SH-SY5Y (cell line): Measurements from ENCODE around the gene GMDS.

ENCODE experiments used
- GATA2 ChIP-seq: IDR thresholded peaks from 2 replicates; pipeline ENCODE4 v1.6.1; 2011; ENCODE audit warnings: mild to moderate bottlenecking, low read depth, low read length
- GATA3 ChIP-seq: IDR thresholded peaks from 2 replicates; pipeline ENCODE4 v1.6.1; 2011; ENCODE audit warnings: low read depth, mild to moderate bottlenecking, low read length, moderate library complexity

Gene GMDS

DNA sequence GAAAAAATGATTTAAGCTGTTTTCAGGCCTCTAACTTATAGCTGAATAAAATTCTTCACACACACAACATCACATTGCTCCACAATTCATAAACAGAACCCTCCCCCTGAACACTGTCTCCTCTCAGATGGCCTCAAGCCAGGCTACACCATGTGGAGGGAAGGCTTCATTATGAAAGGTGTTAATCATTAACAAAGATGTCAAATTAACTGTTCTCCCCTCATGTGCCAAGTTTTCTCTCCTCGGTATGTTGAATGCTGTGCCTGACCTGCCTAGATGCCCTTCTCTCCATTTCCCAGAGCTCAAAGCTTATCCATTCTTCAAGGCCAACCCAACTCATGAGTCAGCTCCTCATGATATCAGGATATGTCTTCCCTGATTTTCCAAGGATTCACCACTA is 210.4 kb downstream of the GMDS start:
- TF ChIP-seq GATA2 = no peak
- TF ChIP-seq GATA3 = no peak

- no peak for TF ChIP-seq GATA2
- no peak for TF ChIP-seq GATA3
Observed at GRCh38 chr6:2034256-2034655, 211.1 kb downstream of the GMDS start.

- no peak for TF ChIP-seq GATA2
- no peak for TF ChIP-seq GATA3
Observed at GRCh38 chr6:2033544-2033943, 211.9 kb downstream of the GMDS start.

DNA sequence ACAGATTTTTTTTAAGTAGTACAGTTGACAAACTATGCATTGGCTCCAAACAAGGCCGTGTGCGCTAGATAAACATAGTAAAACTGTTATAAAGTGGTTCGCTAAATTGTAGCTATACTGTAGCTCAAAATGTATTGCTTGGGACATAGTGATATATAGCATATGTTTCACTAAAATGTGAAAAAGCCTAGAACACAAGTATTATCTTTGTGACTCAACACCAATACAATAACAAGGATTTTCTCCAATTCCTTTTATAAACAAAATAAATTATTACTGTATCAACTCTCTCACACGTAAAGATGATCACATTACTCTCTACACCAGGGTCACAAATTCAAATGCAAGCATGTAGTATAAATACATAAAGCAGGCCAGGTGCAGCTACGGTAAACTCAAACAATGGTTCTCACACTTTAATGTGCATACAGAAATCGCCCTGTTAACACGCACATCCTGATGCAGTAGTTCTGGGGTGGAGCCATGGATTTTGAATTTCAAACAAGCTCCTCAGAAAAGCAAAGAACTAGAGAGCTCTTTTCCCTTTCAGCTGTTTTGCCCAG is 214.6 kb downstream of the GMDS start:
- TF ChIP-seq GATA2 (no peak), GATA3 (no peak)

DNA sequence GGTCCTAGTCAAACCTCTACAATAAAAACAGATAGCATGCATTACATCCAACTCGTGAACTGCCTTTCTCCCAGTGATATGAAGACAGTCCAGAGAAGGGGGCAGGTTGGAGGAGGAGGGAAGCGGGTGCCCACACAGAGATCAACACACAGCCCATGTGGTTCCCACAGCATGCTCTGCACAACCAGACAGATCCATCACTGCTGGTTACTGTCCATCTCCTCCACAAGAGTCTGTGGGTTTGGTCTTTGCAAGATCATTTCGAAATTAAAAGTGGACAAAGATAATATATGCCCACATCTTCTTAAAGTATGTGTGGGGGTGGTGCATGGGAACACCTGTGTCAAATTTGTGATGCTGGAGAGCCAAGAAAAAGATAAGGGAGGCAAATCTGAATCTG is 215.5 kb downstream of the GMDS start:
- TF ChIP-seq GATA3 (no peak), GATA2 (no peak)

DNA sequence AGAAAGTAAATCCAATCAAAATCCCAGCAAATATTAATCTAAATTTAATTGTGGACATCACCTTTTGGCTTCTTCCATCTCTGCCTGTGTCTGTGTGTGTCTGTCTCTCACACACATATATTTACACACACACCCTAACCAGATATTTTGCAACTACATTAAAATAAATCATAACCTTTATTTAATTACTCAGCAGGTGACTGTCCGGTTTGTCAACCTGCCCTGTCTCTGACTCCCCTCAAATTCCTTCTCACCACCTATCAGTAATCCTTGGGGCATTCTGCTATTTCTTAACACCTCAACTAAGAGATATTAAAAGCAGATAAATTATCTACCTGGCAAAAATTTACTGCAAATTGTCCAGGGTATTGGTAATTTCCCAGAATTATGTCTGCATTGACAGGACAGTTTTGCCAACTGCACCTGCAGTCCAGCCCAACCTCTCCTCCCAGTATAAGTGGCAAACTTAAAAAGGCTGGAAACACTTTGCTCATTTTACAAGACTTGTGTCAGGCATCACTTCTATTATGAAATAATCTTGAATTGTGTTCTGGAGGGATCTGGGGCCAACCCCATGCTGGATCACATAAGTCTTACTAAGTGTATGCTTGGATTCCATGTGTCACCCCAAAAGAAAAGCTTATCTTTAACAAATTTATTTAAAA is 216.1 kb downstream of the GMDS start:
- TF ChIP-seq GATA2 = no peak

GRCh38 chr6:2028457-2029038 is 216.9 kb downstream of the GMDS start:
- no peak for TF ChIP-seq GATA3
- TF ChIP-seq GATA2 = no peak

DNA sequence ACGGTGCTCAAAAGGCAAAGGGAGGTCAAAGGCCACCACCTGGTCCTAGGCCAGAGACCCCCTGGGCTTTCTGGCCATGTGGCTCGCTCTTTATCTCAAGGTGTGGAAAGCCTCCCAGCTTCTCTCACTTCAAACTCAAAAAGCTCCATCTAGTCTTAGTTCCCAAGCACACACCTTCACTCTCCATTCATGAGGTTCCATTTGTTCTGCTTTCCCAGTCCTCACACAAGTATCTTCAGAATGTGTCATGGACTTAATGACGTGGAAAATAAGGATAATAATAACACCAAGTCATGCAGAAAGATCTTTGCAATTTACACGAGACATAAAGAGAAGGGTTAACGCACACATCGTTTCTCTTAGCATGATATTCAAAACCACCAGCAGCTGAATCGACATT is 219.3 kb downstream of the GMDS start:
- no peak for TF ChIP-seq GATA2
- TF ChIP-seq GATA3 = no peak

GRCh38 chr6:2021713-2022125 is 223.7 kb downstream of the GMDS start:
- no peak for TF ChIP-seq GATA3
- TF ChIP-seq GATA2 = no peak

DNA sequence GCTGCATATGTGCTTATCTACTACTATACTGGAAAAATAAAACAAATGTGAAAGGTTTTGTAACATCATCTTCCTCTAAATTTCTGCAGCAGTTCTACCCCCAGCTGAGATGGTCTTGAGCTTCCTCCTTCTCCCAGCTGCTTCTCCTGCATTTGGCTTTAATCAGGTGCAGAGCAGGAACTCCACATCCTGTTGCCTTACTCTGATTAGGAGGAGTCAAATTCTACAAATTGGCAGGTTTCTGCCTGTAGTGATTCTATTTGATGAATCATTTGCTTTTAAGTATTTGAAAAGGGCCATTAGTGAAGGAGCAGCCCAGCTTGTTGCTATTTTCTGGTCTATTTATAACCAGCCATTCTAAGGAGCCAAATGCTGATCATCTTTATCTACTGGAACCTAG is 224.5 kb downstream of the GMDS start:
- no peak for TF ChIP-seq GATA2
- no peak for TF ChIP-seq GATA3

DNA sequence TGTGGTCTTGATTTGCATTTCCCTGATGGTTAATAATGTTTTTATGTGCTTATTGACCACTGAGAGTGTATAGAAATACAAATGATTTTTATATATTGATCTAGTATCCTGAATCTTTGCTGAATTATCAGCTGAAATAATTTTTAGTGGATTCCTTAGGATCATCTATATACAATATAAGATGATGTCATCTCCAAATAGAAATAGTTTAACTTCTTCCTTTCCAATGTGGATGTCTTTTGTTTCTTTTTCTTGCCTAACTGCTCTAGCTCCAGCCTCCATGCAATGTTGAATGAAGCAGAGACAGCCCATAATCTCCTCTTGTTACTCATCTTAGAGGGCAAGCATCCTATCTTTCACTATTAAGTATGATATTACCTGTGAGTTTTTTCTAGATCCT is 226.4 kb downstream of the GMDS start:
- no peak for TF ChIP-seq GATA3
- no peak for TF ChIP-seq GATA2

GRCh38 chr6:2016040-2016439 is 229.4 kb downstream of the GMDS start:
- TF ChIP-seq GATA2 = no peak
- no peak for TF ChIP-seq GATA3

GRCh38 chr6:2008383-2008976 is 236.9 kb downstream of the GMDS start:
- TF ChIP-seq GATA2 (no peak), GATA3 (no peak)

GRCh38 chr6:2007165-2007564 is 238.2 kb downstream of the GMDS start:
- TF ChIP-seq GATA2 = no peak
- no peak for TF ChIP-seq GATA3

GRCh38 chr6:2004888-2005287 is 240.5 kb downstream of the GMDS start:
- TF ChIP-seq GATA2 = no peak
- TF ChIP-seq GATA3 = no peak

DNA sequence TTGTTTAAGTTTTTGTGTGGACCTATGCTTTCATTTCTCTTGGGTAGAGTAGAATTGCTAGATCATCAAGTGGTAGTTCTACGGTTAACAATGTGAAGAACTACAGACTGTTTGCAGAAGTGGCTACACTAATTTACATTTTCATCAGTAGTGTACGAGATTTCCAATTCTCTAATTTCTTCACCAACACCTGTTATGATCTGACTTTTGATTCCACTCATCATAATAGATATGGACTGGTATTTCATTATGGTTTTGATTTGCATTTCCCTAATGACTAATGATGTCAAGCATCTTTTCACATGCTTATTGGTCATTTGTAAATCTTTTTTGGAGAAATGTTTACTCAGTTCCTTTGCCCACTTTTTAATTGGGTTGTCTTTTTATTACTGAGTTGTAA is 244.4 kb downstream of the GMDS start:
- no peak for TF ChIP-seq GATA3
- no peak for TF ChIP-seq GATA2
